Measurements from ENCODE around the gene TCEA2.

Gene TCEA2

GRCh38 chr20:64048402-64049044 is 14.5 kb upstream of the TCEA2 start:
- FAIRE-seq (no peak), DNase-seq (ENCODE audit: insufficient read length, low spot score) (no peak)

GRCh38 chr20:64049060-64049877 is 13.7 kb upstream of the TCEA2 start, which contains the start of gene SOX18:
Gene SOX18 (minus strand): TSS chr20:64049639. CDS start chr20:64049516, 123 bp downstream.
- DNase-seq (ENCODE audit: insufficient read length, low spot score) (no peak), FAIRE-seq (no peak)

GRCh38 chr20:64049878-64050260 is 13.1 kb upstream of the TCEA2 start:
- FAIRE-seq (no peak), DNase-seq (ENCODE audit: insufficient read length, low spot score) (no peak)

GRCh38 chr20:64050261-64051032 is 12.6 kb upstream of the TCEA2 start:
- FAIRE-seq (no peak), DNase-seq (ENCODE audit: insufficient read length, low spot score) (no peak)

GRCh38 chr20:64051033-64051452 is 12.0 kb upstream of the TCEA2 start:
- FAIRE-seq (no peak), DNase-seq (ENCODE audit: insufficient read length, low spot score) (no peak)

GRCh38 chr20:64051561-64052325 is 11.3 kb upstream of the TCEA2 start:
- no peak for FAIRE-seq
- DNase-seq (ENCODE audit: insufficient read length, low spot score) = no peak

- no peak for DNase-seq (ENCODE audit: insufficient read length, low spot score)
- FAIRE-seq = no peak
Observed at GRCh38 chr20:64052326-64052722, 10.7 kb upstream of the TCEA2 start.

- FAIRE-seq = no peak
- DNase-seq (ENCODE audit: insufficient read length, low spot score) = no peak
Observed at GRCh38 chr20:64052987-64053840, 9.8 kb upstream of the TCEA2 start.

- DNase-seq (ENCODE audit: insufficient read length, low spot score) (no peak), FAIRE-seq (no peak)
Observed at GRCh38 chr20:64053841-64054661, 8.9 kb upstream of the TCEA2 start.

GRCh38 chr20:64055396-64055892 is 7.6 kb upstream of the TCEA2 start:
- DNase-seq (ENCODE audit: insufficient read length, low spot score) (no peak), FAIRE-seq (no peak)

- FAIRE-seq = no peak
- DNase-seq (ENCODE audit: insufficient read length, low spot score) = no peak
Observed at GRCh38 chr20:64055893-64056638, 6.9 kb upstream of the TCEA2 start.

GRCh38 chr20:64056639-64056888 is 6.4 kb upstream of the TCEA2 start:
- FAIRE-seq (no peak), DNase-seq (ENCODE audit: insufficient read length, low spot score) (no peak)

- FAIRE-seq = no peak
- DNase-seq (ENCODE audit: insufficient read length, low spot score) = no peak
Observed at GRCh38 chr20:64056889-64057627, 5.9 kb upstream of the TCEA2 start.

GRCh38 chr20:64057628-64058498 is 5.1 kb upstream of the TCEA2 start:
- peak; percentile 94 for DNase-seq (ENCODE audit: insufficient read length, low spot score)
- peak; percentile 72 for FAIRE-seq

GRCh38 chr20:64058536-64058935 is 4.5 kb upstream of the TCEA2 start:
- no peak for DNase-seq (ENCODE audit: insufficient read length, low spot score)

GRCh38 chr20:64062276-64062595 is 762 bp upstream of the TCEA2 start:
- no peak for DNase-seq (ENCODE audit: insufficient read length, low spot score)
- no peak for FAIRE-seq

More at GRCh38 chr20:64058536-64058935, 4.5 kb upstream of the TCEA2 start:
- no peak for FAIRE-seq

All from GM19239 (cell line).